ENCODE results near the gene HECA. TPM values are rescaled to one million over a fixed set of nuclear protein-coding genes. Genes with fewer than 3 reads are reported as not detected.

The HECA gene
- total RNA-seq, 1 donor: 53.9 TPM

Other genes with a start within 250 kb of the HECA start
- 42.4 and 43.1 TPM in 2 replicates for gene REPS1, start 146.8 kb upstream of the HECA start, total RNA-seq
- 42.3 and 43.0 TPM in 2 replicates for gene ABRACL, start 106.3 kb upstream of the HECA start, total RNA-seq
- gene TXLNB, start 156.9 kb downstream of the HECA start, total RNA-seq: 0.59 and 1.8 TPM in 2 replicates
- gene CITED2, start 239.6 kb downstream of the HECA start, total RNA-seq: 180 and 223 TPM in 2 replicates

Measured in osteoblast (primary cell).